ENCODE measurements around the gene HAGH. TPM values are rescaled to one million over a fixed set of nuclear protein-coding genes. Genes with fewer than 3 reads are reported as not detected.
"Not testable (repeated sequence)": the region's sequence is repeated elsewhere in the genome, so short reads cannot be mapped to it uniquely, and the experiment has no call there.

The HAGH gene
- total and polyA plus RNA-seq, 9 of the 15 experiments (the other 6 are each of a cell fraction or from before 2014, with no cell fraction given), result 0.46 to 35.1 (median 16.8) TPM

GRCh38 chr16:1876066-1876465 lies 49.4 kb upstream of the HAGH start:
- H3K9ac ChIP-seq (ENCODE audit: insufficient read depth in 1 of 2, low read depth in 2 of 2, low read length in 2 of 2); H3K9me3 ChIP-seq (replicated peaks; ENCODE audit: control insufficient read depth, insufficient read depth, low read depth, low read length); H3K36me3 ChIP-seq (ENCODE audit: control insufficient read depth, insufficient read depth, low read length); H4K20me1 ChIP-seq (replicated peaks; ENCODE audit: control insufficient read depth, insufficient read depth, low read length); H3K9me1 ChIP-seq (ENCODE audit: control insufficient read depth, insufficient read depth, low read length); H3K4me3 ChIP-seq; H3K27me3 ChIP-seq (ENCODE audit: control insufficient read depth in 2 of 2, insufficient read depth in 2 of 2, low read length in 2 of 2); FAIRE-seq; CTCF ChIA-PET (ENCODE audit: low intra/inter-chr PET ratio); intact Hi-C loops (cut with micrococcal nuclease); ATAC-seq; H3K4me2 ChIP-seq (ENCODE audit: insufficient read depth, low read length); BruUV-seq (replicated peaks); H2AFZ ChIP-seq (ENCODE audit: low read depth, low read length); H3K79me2 ChIP-seq (ENCODE audit: control insufficient read depth, insufficient read depth, low read length); in situ Hi-C loops (cut with MboI); DNase-seq (ENCODE audit: extremely low read depth in 1 of 4, low spot score in 3 of 4); H3K27ac ChIP-seq (ENCODE audit: extremely low read depth, low read depth, low read length): not testable (repeated sequence)
- 65% methylated on average over 13 of the region's 13 CpGs for WGBS (ENCODE audit: insufficient coverage, low coverage, missing lambda C conversion rate)
- peaks cover 10 to 16% of the 10 kb centered on the region in 2 experiments for H3K4me1 ChIP-seq (replicated peaks in 1 of 2; ENCODE audit: control insufficient read depth in 2 of 2, insufficient read depth in 2 of 2, low read length in 2 of 2)
- POLR2A ChIA-PET, result interaction anchor here (1.1 kb wide), 1 partner anchor 9 kb away, joined by 5 read pairs; no protein-coding TSS in a partner anchor

GRCh38 chr16:1874854-1875253 lies 48.2 kb upstream of the HAGH start:
- intact Hi-C loops (cut with micrococcal nuclease) (no loop called here), in situ Hi-C loops (cut with MboI) (no loop called here)
- FAIRE-seq, result peak; percentile 76
- Histone ChIP-seq H3K9ac (ENCODE audit: insufficient read depth in 1 of 2, low read depth in 2 of 2, low read length in 2 of 2) (no peak overlapping the region), H3K36me3 (ENCODE audit: control insufficient read depth, insufficient read depth, low read length) (peaks cover 8% of the 10 kb centered on the region; the same call in 1 of the 3 replicates), H3K27me3 (ENCODE audit: control insufficient read depth in 2 of 2, insufficient read depth in 2 of 2, low read length in 2 of 2) (peaks cover 0 to 5% of the 10 kb centered on the region in 2 experiments; a peak in 3 of 5 replicates), H3K9me1 (ENCODE audit: control insufficient read depth, insufficient read depth, low read length) (no peaks in the 10 kb centered on the region), H3K4me1 (replicated peaks in 1 of 2; ENCODE audit: control insufficient read depth in 2 of 2, insufficient read depth in 2 of 2, low read length in 2 of 2) (peaks cover 16 to 18% of the 10 kb centered on the region in 2 experiments), H3K4me3 (no peak overlapping the region), H3K4me2 (ENCODE audit: insufficient read depth, low read length) (no peak overlapping the region), H3K27ac (ENCODE audit: extremely low read depth, low read depth, low read length) (no peak overlapping the region), H3K9me3 (replicated peaks; ENCODE audit: control insufficient read depth, insufficient read depth, low read depth, low read length) (no peaks in the 10 kb centered on the region), H4K20me1 (replicated peaks; ENCODE audit: control insufficient read depth, insufficient read depth, low read length) (no peaks in the 10 kb centered on the region), H2AFZ (ENCODE audit: low read depth, low read length) (peak overlapping the region; percentile 34; the same call in 1 of the 2 replicates), H3K79me2 (ENCODE audit: control insufficient read depth, insufficient read depth, low read length) (peaks cover 18% of the 10 kb centered on the region)
- POLR2A ChIA-PET, result interaction anchor here (0.5 to 1.3 kb wide), 3 partner anchors 25 to 90 kb away, joined by 3 to 5 read pairs (median 5); partner anchors contain the start of gene RPS2
- 37% methylated on average over 6 of the region's 6 CpGs for WGBS (ENCODE audit: insufficient coverage, low coverage, missing lambda C conversion rate)
- no peak for ATAC-seq
- CTCF ChIA-PET (ENCODE audit: low intra/inter-chr PET ratio), result no interaction called here
- no peak for DNase-seq (ENCODE audit: extremely low read depth in 1 of 4, low spot score in 3 of 4)
- BruUV-seq (replicated peaks), result no TSS peak
- TF ChIP-seq, protein P1, sequence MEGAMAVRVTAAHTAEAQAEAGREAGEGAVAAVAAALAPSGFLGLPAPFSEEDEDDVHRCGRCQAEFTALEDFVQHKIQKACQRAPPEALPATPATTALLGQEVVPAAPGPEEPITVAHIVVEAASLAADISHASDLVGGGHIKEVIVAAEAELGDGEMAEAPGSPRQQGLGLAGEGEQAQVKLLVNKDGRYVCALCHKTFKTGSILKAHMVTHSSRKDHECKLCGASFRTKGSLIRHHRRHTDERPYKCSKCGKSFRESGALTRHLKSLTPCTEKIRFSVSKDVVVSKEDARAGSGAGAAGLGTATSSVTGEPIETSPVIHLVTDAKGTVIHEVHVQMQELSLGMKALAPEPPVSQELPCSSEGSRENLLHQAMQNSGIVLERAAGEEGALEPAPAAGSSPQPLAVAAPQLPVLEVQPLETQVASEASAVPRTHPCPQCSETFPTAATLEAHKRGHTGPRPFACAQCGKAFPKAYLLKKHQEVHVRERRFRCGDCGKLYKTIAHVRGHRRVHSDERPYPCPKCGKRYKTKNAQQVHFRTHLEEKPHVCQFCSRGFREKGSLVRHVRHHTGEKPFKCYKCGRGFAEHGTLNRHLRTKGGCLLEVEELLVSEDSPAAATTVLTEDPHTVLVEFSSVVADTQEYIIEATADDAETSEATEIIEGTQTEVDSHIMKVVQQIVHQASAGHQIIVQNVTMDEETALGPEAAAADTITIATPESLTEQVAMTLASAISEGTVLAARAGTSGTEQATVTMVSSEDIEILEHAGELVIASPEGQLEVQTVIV (CRISPR knock-in tag; IDR thresholded peaks at IDR 0.05; ENCODE audit: borderline replicate concordance), result no peak
- no peak for TF ChIP-seq FOS (IDR thresholded peaks at IDR 0.05; ENCODE audit: extremely low read depth, insufficient read length)
- TF ChIP-seq POLR2A (conservative IDR thresholded peaks at IDR 0.05), result no peak
- no peak for TF ChIP-seq ZNF311 (CRISPR knock-in tag; IDR thresholded peaks at IDR 0.05)
- TF ChIP-seq OTX1 (CRISPR knock-in tag; IDR thresholded peaks at IDR 0.05), result no peak
- no peak for TF ChIP-seq HCFC1 (IDR thresholded peaks at IDR 0.05; ENCODE audit: low read depth, low read length)
- TF ChIP-seq ZNF583 (CRISPR knock-in tag; IDR thresholded peaks at IDR 0.05), result no peak
- TF ChIP-seq, protein P2, sequence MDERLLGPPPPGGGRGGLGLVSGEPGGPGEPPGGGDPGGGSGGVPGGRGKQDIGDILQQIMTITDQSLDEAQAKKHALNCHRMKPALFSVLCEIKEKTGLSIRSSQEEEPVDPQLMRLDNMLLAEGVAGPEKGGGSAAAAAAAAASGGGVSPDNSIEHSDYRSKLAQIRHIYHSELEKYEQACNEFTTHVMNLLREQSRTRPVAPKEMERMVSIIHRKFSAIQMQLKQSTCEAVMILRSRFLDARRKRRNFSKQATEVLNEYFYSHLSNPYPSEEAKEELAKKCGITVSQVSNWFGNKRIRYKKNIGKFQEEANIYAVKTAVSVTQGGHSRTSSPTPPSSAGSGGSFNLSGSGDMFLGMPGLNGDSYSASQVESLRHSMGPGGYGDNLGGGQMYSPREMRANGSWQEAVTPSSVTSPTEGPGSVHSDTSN (CRISPR knock-in tag; IDR thresholded peaks at IDR 0.05; ENCODE audit: low read depth), result no peak
- TF ChIP-seq, protein P2 (tag; conservative IDR thresholded peaks at IDR 0.05; ENCODE audit: low read depth), result peak; percentile 32; the same call in 1 of the 2 replicates
- TF ChIP-seq ZNF77 (CRISPR knock-in tag; IDR thresholded peaks at IDR 0.05), result no peak
- TF ChIP-seq, protein P3, sequence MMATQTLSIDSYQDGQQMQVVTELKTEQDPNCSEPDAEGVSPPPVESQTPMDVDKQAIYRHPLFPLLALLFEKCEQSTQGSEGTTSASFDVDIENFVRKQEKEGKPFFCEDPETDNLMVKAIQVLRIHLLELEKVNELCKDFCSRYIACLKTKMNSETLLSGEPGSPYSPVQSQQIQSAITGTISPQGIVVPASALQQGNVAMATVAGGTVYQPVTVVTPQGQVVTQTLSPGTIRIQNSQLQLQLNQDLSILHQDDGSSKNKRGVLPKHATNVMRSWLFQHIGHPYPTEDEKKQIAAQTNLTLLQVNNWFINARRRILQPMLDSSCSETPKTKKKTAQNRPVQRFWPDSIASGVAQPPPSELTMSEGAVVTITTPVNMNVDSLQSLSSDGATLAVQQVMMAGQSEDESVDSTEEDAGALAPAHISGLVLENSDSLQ (IDR thresholded peaks at IDR 0.05), result peak; percentile 61

All from K562 (cell line).